Gastroesophageal sphincter (tissue), 4 donors: ENCODE measurements around the gene TMEM31. TPM values are rescaled to one million over a fixed set of nuclear protein-coding genes. Genes with fewer than 3 reads are reported as not detected.

Source experiments
- ATAC-seq: fragments of 150-250 bp; one replicate; pipeline ENCODE4 v1.9.1; 2016; ENCODE audit warnings: mild to moderate bottlenecking, moderate library complexity
- H3K27ac ChIP-seq, 4 donors: fragments of 200-600 bp; sonication (generic) in 3 of 4; 1 replicate in 3 of 4; 2 replicates in 1 of 4; pipeline ENCODE4 v1.5.1; 2016 to 2019
- H3K27me3 ChIP-seq: fragments of 200-600 bp; sonication (generic); one replicate; pipeline ENCODE4 v1.5.1; 2019
- H3K36me3 ChIP-seq, 2 donors: fragments of 200-600 bp; sonication (generic); one replicate each; pipeline ENCODE4 v1.5.1; 2019; ENCODE audit warnings: control low read depth in 1 of 2
- H3K4me1 ChIP-seq, 3 donors: fragments of 200-600 bp; sonication (generic); 1 replicate in 2 of 3; 2 replicates in 1 of 3; pipeline ENCODE4 v1.5.1; 2016 to 2019; ENCODE audit warnings: control low read depth in 2 of 3
- H3K4me3 ChIP-seq, 2 donors: fragments of 200-600 bp; sonication (generic); one replicate each; pipeline ENCODE4 v1.5.1; 2019; ENCODE audit warnings: mild to moderate bottlenecking in 1 of 2, moderate library complexity in 1 of 2
- H3K9me3 ChIP-seq, 3 donors: fragments of 200-600 bp; sonication (generic); one replicate each; pipeline ENCODE4 v1.5.1; 2017 to 2019; ENCODE audit warnings: control low read depth in 2 of 3
- EP300 ChIP-seq: sonication (generic); formaldehyde crosslinking; IDR thresholded peaks from one replicate; pipeline ENCODE4 v1.6.1; 2017; ENCODE audit warnings: antibody characterized with exemption, mild to moderate bottlenecking
- POLR2A ChIP-seq, 2 donors: fragments of 450-650 bp; IDR thresholded peaks; one replicate each; pipeline ENCODE4 v1.6.1; 2017; ENCODE audit warnings: antibody characterized with exemption in 2 of 2, mild to moderate bottlenecking in 2 of 2, moderate library complexity in 1 of 2
- POLR2AphosphoS5 ChIP-seq: sonication (generic); formaldehyde crosslinking; IDR thresholded peaks from one replicate; pipeline ENCODE4 v1.6.1; 2017; ENCODE audit warnings: antibody characterized with exemption
- WGBS, 2 donors: methylation state at CpG; one replicate each; pipeline ENCODE4 v1.1.5; 2018; ENCODE audit warnings: low coverage in 1 of 2; 5-methylcytosine and 5-hydroxymethylcytosine counted together
- total RNA-seq, 4 donors: library from RNA; depleted of rRNA; stranded (reverse); fragments of >200 nt; gene quantifications; one replicate each; pipeline ENCODE4 v1.1.0, GENCODE V29; 2016
- TF ChIP-seq, protein P1 (sequence below), 4 experiments: fragments of 200-600 bp in 2 of 4; fragments of 450-650 bp in 2 of 4; sonication (generic) in 1 of 4; IDR thresholded peaks; one replicate each; pipeline ENCODE4 v1.5.1; 2017 to 2019; ENCODE audit warnings: antibody characterized with exemption in 4 of 4, mild to moderate bottlenecking in 2 of 4, moderate library complexity in 2 of 4

The TMEM31 gene
- total RNA-seq, 4 donors from 2014 or later = not detected

DNA sequence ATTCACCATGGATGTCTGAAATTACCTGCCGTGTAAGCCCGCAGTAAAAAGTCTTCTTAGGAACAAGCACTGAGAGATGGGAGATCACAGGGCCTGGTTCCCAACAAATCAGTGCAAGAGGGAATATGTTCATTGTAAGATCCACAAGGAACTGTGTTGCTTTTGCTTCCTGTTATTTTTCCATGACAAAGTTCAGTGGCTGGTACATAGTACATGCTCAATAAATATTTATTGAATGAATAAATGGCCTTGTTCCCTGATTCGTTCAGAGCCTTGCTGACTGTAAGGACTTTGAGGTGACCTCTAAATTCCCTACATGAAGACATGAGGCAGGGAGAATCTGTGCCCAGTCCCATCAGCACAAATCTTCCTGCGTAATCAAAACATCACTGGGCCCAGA, 7.4 kb downstream of the TMEM31 start:
- Histone ChIP-seq H3K27me3 (no peaks in the 10 kb centered on the region), H3K4me1 (no peaks in the 10 kb centered on the region), H3K9me3 (no peaks in the 10 kb centered on the region), H3K36me3 (no peaks in the 10 kb centered on the region), H3K27ac (no peak overlapping the region), H3K4me3 (no peak overlapping the region)
- no peak for ATAC-seq
- TF ChIP-seq, protein P1, sequence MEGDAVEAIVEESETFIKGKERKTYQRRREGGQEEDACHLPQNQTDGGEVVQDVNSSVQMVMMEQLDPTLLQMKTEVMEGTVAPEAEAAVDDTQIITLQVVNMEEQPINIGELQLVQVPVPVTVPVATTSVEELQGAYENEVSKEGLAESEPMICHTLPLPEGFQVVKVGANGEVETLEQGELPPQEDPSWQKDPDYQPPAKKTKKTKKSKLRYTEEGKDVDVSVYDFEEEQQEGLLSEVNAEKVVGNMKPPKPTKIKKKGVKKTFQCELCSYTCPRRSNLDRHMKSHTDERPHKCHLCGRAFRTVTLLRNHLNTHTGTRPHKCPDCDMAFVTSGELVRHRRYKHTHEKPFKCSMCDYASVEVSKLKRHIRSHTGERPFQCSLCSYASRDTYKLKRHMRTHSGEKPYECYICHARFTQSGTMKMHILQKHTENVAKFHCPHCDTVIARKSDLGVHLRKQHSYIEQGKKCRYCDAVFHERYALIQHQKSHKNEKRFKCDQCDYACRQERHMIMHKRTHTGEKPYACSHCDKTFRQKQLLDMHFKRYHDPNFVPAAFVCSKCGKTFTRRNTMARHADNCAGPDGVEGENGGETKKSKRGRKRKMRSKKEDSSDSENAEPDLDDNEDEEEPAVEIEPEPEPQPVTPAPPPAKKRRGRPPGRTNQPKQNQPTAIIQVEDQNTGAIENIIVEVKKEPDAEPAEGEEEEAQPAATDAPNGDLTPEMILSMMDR (IDR thresholded peaks at IDR 0.05) = no peak
- TF ChIP-seq POLR2A (IDR thresholded peaks at IDR 0.05) (no peak), EP300 (no peak), POLR2AphosphoS5 (no peak)
- WGBS, 2 donors = 88 to 90% methylated on average over 4 of the region's 4 CpGs

GRCh38 chrX:103722505-103722904, 11.8 kb downstream of the TMEM31 start:
- no peak overlapping the region for H3K27ac ChIP-seq
- H3K4me3 ChIP-seq = no peak overlapping the region
- no peaks in the 10 kb centered on the region for H3K9me3 ChIP-seq
- no peak for TF ChIP-seq EP300
- no peak for TF ChIP-seq POLR2AphosphoS5
- no peak for ATAC-seq
- H3K4me1 ChIP-seq = no peaks in the 10 kb centered on the region
- no peaks in the 10 kb centered on the region for H3K36me3 ChIP-seq
- H3K27me3 ChIP-seq = no peaks in the 10 kb centered on the region
- 80% methylated on average over 1 of the region's 3 CpGs; no CpG with 5 or more reads in 1 of the 2 donors for WGBS, 2 donors

- H3K27me3 ChIP-seq = no peaks in the 10 kb centered on the region
Measured at GRCh38 chrX:103726477-103726876, 15.8 kb downstream of the TMEM31 start.

DNA sequence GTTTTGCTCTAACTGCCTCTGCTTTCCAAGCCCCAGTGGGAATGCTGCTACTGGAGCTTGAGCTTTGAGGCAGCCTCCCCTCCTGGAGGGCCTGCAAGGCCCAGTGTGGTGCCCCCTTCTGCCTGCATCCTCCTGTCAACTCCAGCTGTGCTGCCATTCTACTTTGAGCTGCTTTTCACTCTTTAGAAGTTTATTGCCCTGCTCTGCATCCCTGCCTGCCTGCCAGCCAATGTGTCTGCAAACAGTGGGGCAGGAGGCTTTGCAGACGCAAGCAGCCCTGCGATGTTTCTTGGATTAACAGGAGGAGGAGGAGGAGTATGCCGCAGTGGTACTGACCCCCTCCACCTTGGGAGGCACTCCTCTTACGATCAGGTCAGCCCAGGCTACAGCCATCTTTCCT, 16.4 kb downstream of the TMEM31 start:
- no peaks in the 10 kb centered on the region for H3K4me1 ChIP-seq
- no peak for TF ChIP-seq EP300
- TF ChIP-seq POLR2AphosphoS5 = no peak
- TF ChIP-seq POLR2A (IDR thresholded peaks at IDR 0.05) = no peak
- TF ChIP-seq, protein P1 (IDR thresholded peaks at IDR 0.05) = no peak
- H3K9me3 ChIP-seq = no peaks in the 10 kb centered on the region
- ATAC-seq = no peak
- H3K4me3 ChIP-seq = no peak overlapping the region
- H3K27me3 ChIP-seq = no peaks in the 10 kb centered on the region
- H3K27ac ChIP-seq = no peak overlapping the region
- WGBS, 2 donors = 100% methylated on average over 1 of the region's 4 CpGs; no CpG with 5 or more reads in 1 of the 2 donors
- no peaks in the 10 kb centered on the region for H3K36me3 ChIP-seq

More at GRCh38 chrX:103726477-103726876, 15.8 kb downstream of the TMEM31 start:
- no peaks in the 10 kb centered on the region for H3K36me3 ChIP-seq
- no peak for ATAC-seq
- H3K4me3 ChIP-seq = no peak overlapping the region
- no peak overlapping the region for H3K27ac ChIP-seq
- H3K4me1 ChIP-seq = no peaks in the 10 kb centered on the region
- no CpG with 5 or more reads among the region's 5 CpGs for WGBS, 2 donors
- no peaks in the 10 kb centered on the region for H3K9me3 ChIP-seq
- TF ChIP-seq EP300 (no peak), POLR2AphosphoS5 (no peak), POLR2A (IDR thresholded peaks at IDR 0.05) (no peak)
- TF ChIP-seq, protein P1 (IDR thresholded peaks at IDR 0.05) = no peak

DNA sequence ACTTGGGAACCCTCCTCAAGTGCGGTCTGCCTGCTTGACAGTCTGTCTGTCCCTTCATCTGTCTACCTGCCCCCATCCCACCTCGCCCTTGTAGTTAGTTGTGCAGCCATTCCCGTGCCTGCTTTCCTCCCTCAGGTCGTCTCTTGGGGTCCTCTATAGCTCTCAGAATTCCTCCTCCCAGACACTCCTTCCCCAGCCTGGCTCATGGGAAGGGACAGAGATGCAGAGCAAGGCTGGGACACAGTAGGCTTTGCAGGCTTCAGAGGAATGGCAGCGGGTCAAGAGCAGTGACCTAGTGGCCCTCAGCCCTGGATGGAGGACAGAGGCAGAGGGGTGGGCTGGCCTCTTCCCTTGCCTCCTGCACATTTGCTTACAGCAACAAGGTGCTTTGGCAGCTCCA, 18.3 kb downstream of the TMEM31 start:
- no peaks in the 10 kb centered on the region for H3K36me3 ChIP-seq
- no peaks in the 10 kb centered on the region for H3K9me3 ChIP-seq
- no peaks in the 10 kb centered on the region for H3K27me3 ChIP-seq
- no peak overlapping the region for H3K27ac ChIP-seq
- no peak for ATAC-seq
- no peaks in the 10 kb centered on the region for H3K4me1 ChIP-seq
- no peak overlapping the region for H3K4me3 ChIP-seq
- no peak for TF ChIP-seq POLR2A (IDR thresholded peaks at IDR 0.05)
- TF ChIP-seq EP300 = no peak
- no peak for TF ChIP-seq POLR2AphosphoS5
- TF ChIP-seq, protein P1 (IDR thresholded peaks at IDR 0.05) = no peak
- 20% methylated on average over 1 of the region's 5 CpGs; no CpG with 5 or more reads in 1 of the 2 donors for WGBS, 2 donors
